GM03348 (cell line): ENCODE measurements around the gene PDE7B.

Source experiments
- DNase-seq: peaks from one replicate; pipeline ENCODE4 v3.0.0; 2012; ENCODE audit warnings: low spot score

The PDE7B gene

DNA sequence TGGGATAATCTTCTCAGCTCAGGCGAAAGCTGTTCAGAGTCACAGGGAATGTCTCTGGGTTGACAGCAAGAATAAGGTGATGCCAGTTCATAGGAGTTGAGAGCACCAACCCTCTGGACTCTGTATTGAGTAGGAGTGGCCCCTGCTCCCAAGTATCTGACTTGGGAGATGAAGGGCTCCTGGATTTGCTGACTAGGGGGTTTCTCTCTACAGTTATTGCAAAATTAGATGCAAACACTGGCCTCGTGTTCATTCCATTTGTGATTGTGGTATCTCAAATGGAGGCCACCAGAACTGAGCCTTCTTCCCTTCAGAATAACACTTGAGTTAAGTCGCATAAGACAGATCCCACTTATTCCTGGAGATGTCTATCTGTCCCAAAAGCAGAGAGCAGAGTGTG lies 135.7 kb downstream of the PDE7B start:
- DNase-seq = no peak

DNA sequence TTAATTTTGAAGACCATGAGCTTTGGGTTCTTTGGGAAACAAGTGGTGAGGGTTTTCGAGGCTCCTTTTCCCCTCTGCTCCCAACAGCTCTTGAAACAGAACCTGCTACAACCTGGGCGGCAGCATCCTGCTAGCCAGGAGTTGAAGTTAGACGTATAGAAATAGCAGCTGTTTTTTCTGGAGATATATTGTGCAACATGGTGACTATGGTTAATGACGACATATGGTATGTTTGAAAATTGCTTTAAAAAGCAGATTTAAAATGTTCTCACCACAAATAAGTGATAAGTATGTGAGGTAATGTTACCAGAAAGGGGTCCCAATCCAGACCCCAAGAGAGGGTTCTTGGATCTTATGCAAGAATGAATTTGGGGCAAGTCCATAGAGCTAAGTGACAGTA lies 138.9 kb downstream of the PDE7B start:
- no peak for DNase-seq

DNA sequence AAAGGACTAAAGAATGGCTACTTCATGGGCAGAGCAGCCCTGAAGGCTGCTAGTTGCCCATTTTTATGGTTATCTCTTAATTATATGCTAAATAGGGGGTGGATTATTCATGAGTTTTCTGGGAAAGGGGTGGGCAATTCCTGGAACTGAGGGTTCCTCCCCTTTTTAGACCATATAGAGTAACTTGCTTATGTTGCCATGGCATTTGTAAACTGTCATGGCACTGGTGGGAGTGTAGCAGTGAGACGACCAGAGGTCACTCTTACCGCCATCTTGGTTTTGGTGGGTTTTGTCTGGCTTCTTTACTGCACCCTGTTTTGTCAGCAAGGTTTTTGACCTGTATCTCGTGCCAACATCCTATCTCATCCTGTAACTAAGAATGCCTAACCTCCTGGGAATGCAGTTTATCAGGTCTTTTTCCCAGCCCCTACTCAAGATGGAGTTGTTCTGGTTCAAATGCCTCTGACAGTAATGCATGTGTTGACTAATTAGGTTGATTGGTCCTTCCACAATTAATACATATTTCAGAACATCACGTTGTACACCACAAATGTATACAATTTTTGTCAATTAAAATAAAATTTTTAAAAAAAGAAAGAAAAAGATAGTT lies 139.5 kb downstream of the PDE7B start:
- DNase-seq = no peak

DNA sequence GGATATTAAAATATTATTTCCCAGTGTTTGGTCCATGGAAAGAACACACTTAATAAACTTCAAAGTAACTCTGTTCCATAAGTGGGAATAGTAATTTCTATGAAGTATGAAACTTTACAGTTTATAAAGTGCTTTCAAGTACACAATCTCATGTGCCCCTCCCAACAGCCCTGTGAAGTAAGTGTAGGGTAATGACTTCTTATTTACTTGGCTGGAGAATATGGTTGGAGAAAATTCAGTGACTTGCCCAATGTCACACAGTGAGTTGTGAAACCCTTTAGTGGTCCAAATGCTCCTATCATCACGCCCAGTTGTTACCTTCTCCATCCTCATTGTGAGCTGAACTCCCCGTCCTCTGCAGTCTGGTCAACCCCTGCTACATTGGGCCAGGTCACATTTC lies 141.2 kb downstream of the PDE7B start:
- DNase-seq = no peak

DNA sequence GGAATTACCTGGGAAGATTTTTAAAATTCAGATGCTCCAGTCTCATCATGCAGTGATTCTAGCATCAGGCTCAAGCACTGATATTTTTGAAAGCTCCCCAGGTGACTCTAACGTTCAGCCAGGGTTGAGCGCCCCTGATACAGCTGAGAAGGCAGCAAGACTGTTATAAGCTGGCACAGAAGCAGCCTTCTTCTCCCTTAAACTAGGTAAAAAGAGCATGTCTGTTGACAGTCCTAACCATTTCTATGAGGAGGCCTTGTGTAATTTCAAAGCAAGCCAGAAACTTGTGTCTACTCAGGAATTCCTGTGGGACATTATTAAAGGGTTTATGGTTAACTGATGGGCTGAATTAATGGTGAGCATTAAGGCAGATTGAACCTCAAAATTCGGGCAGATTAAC lies 141.9 kb downstream of the PDE7B start:
- DNase-seq = no peak

DNA sequence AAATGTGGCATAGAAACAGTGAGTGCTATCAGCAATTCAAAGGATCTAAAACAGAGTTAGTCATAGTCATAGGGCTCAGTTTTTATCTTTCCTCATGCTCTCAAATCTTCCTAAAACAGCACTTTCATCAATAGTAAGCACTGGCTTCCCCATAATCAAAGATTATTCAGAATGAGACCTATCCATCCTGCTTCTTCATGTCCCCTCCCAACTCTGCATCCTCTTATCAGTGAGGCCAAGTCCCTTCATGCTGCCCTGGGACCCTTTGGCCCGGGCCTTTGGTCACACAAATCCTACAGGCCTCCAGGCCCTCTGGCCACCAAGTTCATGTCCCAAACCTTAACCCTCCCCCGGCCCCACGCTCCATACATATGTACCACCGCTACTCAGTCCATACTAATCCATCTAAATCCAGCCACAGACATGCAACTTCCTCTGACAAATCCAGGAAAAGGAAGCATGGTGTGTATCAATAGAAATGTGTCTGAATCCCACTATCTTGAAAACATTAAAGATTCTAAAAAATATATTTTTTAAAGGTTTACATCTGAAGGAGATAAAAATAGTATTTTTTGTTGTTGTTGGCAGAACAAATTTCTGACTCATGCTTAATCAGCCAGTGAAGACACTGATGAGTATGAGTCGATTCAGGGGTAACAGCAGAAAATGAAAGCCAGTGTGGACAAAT lies 143.5 kb downstream of the PDE7B start:
- peak; percentile 59 for DNase-seq

DNA sequence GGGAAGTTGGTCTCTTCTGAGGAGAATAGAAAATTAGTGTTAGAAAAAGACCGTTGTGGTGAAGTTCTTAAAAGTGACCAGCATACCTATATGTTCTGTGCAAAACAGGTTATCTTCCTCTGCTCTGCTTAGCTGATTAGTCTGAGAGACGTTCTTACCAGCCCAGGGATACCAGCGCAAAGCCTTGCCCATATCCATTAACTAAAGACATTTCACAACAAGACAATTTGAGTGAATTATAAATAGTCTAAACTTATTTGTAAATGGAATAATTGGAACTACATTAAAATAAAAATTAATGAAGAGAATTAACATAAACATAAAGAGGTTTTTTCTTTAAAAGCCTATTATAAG lies 144.0 kb downstream of the PDE7B start:
- DNase-seq = no peak

DNA sequence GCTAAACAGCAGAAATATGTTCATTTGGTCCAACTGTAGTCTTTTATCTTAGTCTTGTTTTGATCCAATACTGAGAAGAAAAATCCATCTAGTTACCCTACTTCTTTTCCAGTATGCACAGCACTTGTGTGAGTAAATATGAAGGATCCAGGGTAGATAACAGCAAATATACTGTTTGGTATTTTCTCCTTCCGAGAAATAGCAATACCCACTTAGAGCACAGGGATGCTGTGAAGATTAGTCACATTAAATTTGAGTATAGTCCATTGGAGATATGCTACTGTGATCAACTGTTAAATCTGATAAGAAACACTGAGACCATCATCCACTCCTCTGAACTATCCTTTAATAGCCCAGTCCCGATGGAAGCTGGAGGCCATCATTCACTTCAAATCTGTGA lies 145.2 kb downstream of the PDE7B start:
- DNase-seq = no peak

DNA sequence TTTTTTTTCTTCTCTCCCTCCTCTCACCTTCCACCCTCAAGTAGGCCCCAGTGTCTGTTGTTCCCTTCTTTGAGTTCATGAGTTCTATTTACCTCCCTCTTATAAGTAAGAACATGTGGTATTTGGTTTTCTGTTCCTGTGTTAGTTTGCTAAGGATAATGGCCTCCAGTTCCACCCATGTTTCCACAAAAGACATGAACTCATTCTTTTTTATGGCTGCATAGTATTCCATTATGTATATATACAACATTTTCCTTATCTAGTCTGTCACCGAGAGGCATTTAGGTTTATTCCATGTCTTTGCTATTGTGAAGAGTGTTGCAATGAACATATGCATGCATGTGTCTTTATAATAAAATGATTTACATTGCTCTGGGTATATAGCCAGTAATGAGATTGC lies 147.9 kb downstream of the PDE7B start:
- no peak for DNase-seq

DNA sequence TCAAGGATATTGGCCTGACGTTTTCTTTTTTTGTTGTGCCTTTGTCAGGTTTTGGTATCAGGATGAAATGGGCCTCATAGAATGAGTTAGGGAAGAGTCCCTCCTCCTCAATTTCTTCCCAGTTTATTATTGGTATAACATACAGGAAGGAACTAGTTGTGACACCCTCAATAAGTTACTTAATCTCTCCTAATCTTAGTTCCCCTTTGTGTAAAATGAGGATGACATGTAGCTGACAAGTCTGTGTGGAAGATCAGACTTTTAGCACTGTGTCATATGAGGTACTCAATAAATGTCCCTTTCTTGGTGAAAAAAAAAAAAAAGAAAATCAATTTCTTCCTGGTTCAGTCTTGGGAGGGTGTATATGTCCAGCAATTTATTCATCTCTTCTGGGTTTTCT lies 155.8 kb downstream of the PDE7B start:
- DNase-seq = no peak

DNA sequence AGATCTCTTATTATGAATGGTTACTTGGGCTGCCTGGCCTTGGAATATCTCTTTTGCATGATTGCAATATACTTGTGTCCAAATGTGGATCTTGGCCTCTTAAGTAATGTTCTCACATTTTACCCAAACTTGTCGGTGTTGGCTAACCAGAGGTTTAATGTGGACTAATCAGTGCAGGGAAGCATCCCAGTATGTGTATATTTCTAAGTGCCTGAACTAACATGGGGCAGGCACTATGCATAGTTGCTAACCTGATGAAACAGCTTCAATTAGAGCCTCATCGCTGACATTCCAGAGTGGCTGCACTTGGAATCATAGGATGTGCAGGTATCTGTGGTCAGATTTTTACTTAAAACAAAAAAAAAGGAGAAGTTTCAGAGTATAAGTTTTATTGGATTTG lies 160.0 kb downstream of the PDE7B start:
- peak; percentile 23 for DNase-seq

DNA sequence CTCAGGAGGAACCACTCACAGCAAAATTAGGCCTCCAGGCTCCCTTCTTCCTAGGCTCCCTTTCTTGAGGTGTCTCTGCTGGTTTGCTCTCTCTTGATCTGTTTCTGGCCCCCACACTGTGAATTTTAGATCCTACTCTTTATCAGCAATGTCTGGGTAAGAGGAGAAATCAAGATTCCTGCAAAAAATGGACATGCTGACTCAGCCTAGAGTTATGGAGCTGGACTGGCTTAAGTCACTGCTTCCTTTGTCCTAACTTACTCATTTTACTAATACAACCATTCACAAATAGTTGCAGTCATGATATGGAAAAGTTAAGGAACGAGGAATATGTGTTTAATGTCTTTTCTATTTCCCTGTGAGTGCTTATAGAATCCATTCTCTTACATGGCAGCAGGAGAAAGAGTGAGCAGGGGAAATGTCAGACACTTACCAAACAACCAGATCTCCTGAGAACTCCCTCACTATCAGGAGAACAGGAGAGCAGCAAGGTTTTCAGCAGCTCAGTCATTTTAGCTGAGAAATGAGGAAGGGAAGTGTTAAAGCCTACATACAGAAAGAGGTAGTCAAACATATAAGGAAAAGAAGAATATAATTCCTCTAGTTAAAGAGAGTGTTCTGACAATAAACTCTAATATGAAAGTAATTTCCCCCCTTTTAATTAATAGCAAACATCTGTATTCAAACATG lies 160.8 kb downstream of the PDE7B start:
- peak; percentile 60 for DNase-seq

DNA sequence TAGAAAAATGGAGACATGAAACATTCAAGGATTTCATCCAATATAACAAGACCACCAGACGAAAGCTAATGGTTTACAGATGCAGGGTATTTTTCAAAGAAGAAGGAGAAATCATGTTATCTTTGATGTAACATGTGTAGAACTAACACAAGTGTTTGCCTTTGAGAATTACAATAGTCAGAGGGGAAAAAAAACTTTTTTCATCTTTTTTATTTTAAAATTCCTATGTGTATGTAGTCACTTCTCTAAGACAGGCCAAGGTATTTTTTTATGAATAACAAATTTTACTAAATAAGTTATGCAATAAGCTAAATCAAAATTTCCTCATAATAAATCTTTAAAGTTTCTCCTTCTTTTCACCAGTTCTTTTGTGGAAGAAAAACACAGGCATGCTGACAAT lies 161.4 kb downstream of the PDE7B start:
- peak; percentile 27 for DNase-seq

DNA sequence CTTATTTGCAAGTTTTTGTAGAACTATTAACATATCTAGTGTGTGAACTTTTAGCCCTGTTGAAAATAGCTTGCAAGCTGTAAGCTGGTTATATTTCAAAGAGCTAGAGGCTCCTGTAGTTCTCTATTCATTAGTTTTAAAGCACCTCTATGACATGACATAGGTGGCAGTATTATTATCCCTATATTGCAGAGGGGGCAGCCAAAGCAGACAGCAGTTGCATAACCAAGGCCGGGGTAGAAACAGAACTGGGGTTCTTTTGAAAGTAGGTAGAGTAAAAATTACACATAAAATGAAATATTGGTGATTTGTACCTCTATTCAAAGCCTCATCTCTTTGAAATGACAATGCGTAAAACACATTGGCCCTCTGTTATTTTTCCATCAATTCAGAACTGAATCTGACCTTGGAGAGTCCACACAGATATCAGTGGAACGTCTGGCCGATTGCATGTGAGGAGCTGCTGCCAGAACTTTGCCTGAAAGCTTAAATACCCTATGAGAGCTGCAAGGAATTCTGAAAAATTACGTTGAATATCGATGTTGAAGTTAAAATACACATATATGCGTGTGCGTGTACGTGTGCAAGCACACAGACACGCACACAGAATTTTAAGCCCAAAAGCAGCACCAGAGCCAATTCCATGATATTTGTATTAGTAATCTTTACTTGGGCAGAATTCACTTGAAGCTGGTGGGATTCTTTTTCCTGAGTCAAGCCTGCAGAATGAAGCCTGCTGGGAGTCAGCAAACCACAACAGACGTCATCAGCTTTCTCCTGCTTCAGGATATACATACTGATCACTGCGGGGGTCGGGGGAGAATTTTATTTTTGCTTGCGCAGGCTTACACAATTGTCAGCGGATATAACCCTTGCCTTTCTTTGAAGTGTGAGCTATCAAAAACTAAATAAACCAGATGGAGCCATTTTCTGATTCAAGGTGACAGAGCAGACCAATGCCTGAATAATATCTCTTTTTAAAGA lies 163.2 kb downstream of the PDE7B start:
- peak; percentile 42 for DNase-seq

DNA sequence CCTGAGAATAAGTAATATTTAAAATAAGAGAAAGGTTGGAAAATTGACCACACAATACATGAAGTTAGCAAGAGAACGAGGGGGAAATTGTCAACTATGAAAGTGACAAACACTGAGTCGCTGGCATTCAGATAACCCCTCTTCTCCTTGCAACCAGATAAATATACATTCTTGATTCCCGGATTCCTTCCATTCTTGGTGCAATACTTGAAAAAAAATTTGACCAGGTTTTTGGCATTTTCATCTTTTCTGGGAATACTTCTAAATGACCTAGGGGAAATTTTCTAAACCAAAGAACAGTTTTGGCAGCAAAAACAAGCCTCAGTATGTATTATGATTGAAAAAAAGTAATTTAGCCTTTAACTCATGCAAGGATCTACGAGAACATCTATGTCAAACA lies 164.0 kb downstream of the PDE7B start:
- no peak for DNase-seq

DNA sequence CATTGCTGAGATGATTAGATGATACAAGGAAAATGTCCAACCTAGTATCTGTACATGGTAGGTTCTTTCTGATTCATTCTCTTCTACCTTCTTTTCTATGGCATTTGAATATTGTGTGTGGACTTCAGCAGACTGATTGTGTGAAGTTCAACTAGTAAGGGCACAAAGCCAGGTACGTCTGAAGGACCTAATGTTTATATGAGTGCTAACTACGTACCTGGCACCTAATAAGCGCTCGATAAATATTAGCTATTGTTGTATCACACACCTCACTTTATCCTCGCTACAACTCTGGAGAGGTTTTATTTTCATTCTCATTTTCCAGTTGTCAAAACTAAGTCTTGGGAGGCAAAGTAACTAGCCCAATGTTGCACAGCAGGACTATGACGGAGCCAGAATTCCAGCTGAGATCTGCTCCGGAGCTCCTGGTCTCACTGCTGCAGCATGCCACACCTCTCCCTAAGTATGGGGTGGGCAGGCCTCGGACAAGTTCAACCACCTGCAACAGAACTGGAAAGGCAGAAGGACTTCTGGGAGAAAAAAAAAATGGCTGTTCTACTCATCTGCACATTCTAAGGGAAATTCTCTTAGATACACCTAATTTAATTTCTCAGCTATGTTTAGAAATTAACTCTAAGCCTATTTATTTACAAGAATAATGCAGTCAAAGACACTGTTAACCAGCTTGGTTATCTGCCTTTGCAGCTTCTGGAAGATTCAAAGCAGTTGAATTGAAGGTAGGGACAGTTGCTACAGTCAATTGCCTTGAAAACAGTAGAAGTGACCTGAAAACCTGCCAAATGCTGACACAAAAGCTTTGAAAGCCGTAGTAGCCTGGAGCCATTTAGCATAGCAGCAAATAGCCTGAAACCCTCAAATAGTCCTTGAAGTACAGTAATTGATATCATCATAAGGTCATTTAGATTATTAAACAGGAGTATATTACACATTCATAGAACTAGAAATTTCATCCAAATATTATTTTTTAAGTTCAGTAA lies 165.0 kb downstream of the PDE7B start:
- no peak for DNase-seq

DNA sequence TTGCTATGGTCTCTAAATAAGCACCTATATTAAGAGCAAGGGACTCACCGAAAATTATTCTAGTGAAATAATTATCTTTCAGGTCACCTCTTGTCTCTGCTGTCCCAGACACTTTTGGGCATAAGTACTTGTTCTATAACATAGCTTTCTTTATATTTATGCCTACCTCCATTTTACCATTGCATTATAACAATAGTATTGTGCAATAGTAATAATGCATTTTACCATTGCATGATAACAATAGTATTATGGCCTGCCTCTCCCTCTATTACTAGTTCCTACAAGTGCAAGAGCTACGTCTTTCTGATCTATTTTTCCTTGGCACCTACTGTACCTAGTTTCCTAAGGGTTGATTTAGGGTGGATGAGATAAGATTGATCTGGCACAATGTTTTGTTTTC lies 169.2 kb downstream of the PDE7B start:
- no peak for DNase-seq

DNA sequence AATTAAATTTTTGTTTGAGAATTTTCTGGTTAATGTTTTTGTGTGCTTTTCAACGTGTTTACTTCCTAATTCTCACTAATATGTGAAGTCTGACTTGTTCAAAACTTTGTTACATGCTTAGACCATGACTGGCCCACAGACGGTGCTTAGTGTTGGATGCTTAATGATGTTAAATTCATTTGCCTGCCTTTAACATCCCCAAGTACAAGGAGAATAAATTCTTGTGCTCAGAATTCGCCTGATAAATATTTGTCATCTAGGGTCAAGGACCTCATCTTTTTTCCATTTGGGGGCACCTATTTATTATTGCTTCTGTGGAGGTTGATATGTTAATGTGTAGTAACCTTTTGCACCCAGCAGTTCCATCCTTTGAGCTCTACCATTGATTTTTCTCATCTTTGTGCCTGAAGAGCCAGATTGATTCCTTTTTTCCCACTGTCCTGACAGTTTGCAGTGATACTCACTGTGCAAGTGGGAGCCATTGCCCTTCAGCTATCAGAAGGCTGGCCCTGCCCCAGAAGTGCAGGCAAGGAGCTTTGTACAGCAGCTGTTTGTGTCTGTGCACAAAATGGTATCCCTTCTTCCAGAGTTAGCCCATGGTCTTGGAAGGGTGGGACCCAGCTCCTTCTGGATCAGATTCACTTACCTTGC lies 170.8 kb downstream of the PDE7B start:
- DNase-seq = no peak

DNA sequence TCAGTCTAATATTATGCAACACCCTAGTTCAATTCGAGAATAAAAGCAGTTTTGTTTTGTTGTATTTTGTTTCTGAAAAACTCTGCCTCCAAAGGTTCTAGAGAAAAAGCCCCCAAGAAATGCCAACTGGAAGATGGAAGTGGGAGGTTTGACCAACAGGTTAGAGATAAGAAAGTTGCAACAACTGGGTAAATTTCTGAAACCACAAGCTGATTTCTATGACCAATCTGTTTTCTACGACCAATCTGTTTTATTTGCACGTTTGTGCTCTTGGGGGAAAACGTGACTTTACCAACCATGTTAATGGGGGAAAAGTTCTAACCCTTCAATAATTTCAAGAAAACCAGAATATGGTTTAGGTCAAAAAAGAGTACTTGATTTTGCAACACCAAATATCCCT lies 173.2 kb downstream of the PDE7B start:
- DNase-seq = no peak

DNA sequence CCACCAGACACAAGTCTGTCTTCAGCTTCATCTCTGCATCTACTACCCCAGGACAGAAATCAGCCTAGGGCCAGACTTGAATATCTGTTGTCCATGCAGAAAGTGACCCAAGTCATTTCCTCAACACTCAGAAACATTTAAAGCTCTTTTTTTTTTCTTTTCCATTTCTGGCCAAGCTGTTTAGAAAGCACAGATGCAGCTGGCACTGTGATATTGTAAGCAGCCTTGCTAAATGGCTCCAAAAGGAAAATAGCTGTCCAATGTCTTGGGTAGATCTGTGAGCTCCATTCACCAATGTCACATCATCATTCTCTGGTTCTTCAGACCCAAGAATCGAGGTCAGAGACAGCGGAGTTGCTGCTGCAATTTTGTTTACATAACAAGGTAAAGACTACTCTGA lies 174.2 kb downstream of the PDE7B start:
- DNase-seq = no peak

DNA sequence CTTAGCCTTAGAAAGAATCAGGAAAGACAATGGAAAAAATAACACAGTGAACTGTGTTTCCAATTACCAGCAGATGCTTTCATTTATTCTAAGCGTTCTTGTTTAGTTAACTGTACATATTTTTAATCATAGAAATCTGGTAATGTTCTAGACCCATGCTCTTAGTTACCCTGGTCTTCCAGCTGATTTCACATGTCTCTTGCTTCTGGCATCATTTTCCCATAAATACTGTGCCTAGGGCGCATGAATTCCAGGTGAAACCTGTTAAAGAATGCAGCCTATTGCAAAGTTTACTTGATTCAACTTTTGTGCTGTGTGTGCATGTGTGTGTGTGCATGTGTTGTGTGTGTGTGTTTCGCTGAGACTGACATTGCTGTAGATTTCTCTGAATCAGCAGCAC lies 178.6 kb downstream of the PDE7B start:
- DNase-seq = peak; percentile 23
